Suprapubic skin (tissue), 4 donors: ENCODE data around the gene CDH13. TPM values are rescaled to one million over a fixed set of nuclear protein-coding genes. Genes with fewer than 3 reads are reported as not detected.

Experiments
- DNase-seq, 2 donors: peaks; one replicate each; pipeline ENCODE4 v3.0.0-alpha.2; 2019; ENCODE audit warnings: low spot score in 2 of 2
- H3K27ac ChIP-seq: fragments of 200-600 bp; sonication (generic); one replicate; pipeline ENCODE4 v1.5.1; 2019
- H3K27me3 ChIP-seq: fragments of 200-600 bp; sonication (generic); one replicate; pipeline ENCODE4 v1.5.1; 2019
- H3K36me3 ChIP-seq: fragments of 200-600 bp; sonication (generic); one replicate; pipeline ENCODE4 v1.5.1; 2019
- H3K4me1 ChIP-seq: fragments of 200-600 bp; sonication (generic); one replicate; pipeline ENCODE4 v1.5.1; 2019
- H3K4me3 ChIP-seq: fragments of 200-600 bp; sonication (generic); one replicate; pipeline ENCODE4 v1.5.1; 2019; ENCODE audit warnings: mild to moderate bottlenecking
- H3K9me3 ChIP-seq: fragments of 200-600 bp; sonication (generic); one replicate; pipeline ENCODE4 v1.5.1; 2019
- CTCF ChIP-seq, 2 donors: fragments of 200-600 bp in 1 of 2; fragments of 450-650 bp in 1 of 2; sonication (generic) in 1 of 2; IDR thresholded peaks; one replicate each; pipeline ENCODE4 v1.5.1; 2016 to 2019; ENCODE audit warnings: antibody characterized with exemption in 2 of 2, mild to moderate bottlenecking in 1 of 2, moderate library complexity in 1 of 2
- EP300 ChIP-seq: sonication (generic); formaldehyde crosslinking; IDR thresholded peaks from one replicate; pipeline ENCODE4 v1.6.1; 2017; ENCODE audit warnings: antibody characterized with exemption
- POLR2A ChIP-seq, 2 donors: fragments of 450-650 bp; IDR thresholded peaks; one replicate each; pipeline ENCODE4 v1.6.1; 2017; ENCODE audit warnings: antibody characterized with exemption in 2 of 2, mild to moderate bottlenecking in 2 of 2, moderate library complexity in 2 of 2
- POLR2AphosphoS5 ChIP-seq, 3 donors: sonication (generic); formaldehyde crosslinking; IDR thresholded peaks; one replicate each; pipeline ENCODE4 v1.6.1; 2017; ENCODE audit warnings: antibody characterized with exemption in 3 of 3
- WGBS: methylation state at CpG from one replicate; pipeline ENCODE4 v1.1.5; 2018; 5-methylcytosine and 5-hydroxymethylcytosine counted together
- total RNA-seq, 4 donors: library from RNA; depleted of rRNA; stranded (reverse); fragments of >200 nt; gene quantifications; one replicate each; pipeline ENCODE4 v1.1.0, GENCODE V29; 2016

Gene CDH13
- total RNA-seq, 4 donors from 2014 or later: 90.4 to 176 (median 139) TPM

DNA sequence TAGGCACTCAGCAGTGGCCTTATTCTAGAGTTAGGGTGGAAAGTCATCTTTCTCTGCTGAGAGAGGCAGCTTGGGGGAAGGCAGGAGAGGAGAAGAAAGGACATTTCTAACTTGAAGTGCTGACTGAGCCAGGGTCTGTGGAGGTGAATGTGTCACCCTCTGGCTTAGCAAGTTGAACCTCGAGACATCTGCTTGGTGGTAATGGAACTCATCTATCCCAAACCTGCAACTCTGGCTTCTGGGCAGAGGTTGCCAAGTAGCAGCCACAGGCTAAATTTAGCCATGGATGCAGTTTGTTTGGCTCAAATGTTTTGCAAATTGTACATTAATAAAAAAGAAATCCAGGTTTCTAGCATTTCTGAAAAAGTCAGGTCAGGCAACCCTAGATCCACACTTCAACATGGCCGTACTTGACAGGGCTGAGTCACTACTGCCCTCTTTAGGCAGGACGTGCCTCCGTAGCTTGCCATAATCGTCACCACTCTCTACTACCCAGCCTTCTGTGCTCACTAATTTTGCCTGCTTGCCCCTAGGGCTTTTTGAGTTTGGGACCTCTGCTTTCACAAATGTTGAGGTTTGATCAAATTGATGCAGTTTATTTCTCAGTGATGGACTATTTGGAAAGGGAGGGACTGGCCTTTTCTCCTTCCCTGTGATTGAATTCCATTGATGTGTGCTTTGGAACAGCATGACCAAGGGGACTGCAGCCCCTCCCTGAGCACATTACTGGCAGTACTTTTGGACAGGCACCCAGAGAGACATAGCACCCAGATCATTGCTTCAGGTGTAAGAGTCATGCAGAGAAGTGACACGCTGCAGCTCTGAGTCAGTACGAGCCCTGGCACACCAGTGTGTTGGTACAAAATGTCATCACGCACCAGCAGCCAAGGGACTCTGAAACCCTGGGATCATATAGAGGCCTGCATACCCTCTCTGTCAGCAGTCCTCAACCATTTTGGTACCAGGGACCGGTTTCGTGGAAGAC, 5.2 kb downstream of the CDH13 start:
- Histone ChIP-seq H3K9me3 (no peaks in the 10 kb centered on the region), H3K27ac (peak overlapping the region; percentile 34), H3K4me1 (peaks cover 80% of the 10 kb centered on the region), H3K27me3 (peaks cover 15% of the 10 kb centered on the region), H3K4me3 (no peak overlapping the region), H3K36me3 (no peaks in the 10 kb centered on the region)
- DNase-seq: no peak
- 65% methylated on average over 10 of the region's 10 CpGs for WGBS
- TF ChIP-seq POLR2A (IDR thresholded peaks at IDR 0.05): no peak
- no peak for TF ChIP-seq EP300
- peak in 1 of 2 donors; percentile 32 for TF ChIP-seq CTCF (IDR thresholded peaks at IDR 0.05)
- no peak for TF ChIP-seq POLR2AphosphoS5 (IDR thresholded peaks at IDR 0.05)

DNA sequence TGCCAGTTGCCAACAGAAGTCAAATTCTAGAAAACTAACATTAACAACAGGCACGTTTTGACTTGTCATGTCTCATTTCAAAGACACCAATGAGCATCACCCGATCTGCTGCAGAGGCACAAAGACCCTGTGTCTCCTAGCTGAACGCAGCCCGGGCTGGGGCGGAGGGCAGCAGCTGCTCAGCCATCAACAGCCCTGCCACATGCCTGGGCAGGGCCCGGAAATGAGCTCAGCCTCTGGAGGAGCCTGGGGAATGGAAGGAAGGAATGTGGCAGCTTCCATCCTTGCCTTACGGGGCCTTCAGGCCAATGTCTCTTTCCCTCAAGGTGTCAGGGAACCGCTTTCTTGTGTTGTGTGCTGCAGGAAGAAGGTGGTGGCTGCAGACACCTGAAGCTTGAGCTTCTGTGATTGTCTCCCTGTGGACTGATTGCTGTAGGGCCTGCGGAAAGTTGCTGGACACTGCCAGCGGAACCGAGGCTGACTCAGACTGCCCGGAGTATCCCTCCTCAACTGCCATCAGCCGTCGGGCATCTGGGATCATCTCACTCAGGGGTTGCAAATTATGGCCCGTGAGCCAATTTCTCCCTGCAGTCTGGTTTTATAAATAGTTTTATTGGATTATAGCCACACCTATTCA, 7.3 kb downstream of the CDH13 start:
- H3K27ac ChIP-seq: peak overlapping the region; percentile 46
- peaks cover under 1% of the 10 kb centered on the region for H3K27me3 ChIP-seq
- no peak for DNase-seq
- peaks cover 70% of the 10 kb centered on the region for H3K4me1 ChIP-seq
- no peak overlapping the region for H3K4me3 ChIP-seq
- H3K36me3 ChIP-seq: no peaks in the 10 kb centered on the region
- no peaks in the 10 kb centered on the region for H3K9me3 ChIP-seq
- WGBS: 19% methylated on average over 15 of the region's 15 CpGs
- no peak for TF ChIP-seq EP300
- no peak for TF ChIP-seq POLR2AphosphoS5 (IDR thresholded peaks at IDR 0.05)
- TF ChIP-seq POLR2A (IDR thresholded peaks at IDR 0.05): no peak
- no peak for TF ChIP-seq CTCF (IDR thresholded peaks at IDR 0.05)

- no peaks in the 10 kb centered on the region for H3K36me3 ChIP-seq
- no peak overlapping the region for H3K4me3 ChIP-seq
- DNase-seq: no peak
- H3K27me3 ChIP-seq: no peaks in the 10 kb centered on the region
- H3K9me3 ChIP-seq: no peaks in the 10 kb centered on the region
- H3K27ac ChIP-seq: peak overlapping the region; percentile 46
- WGBS: 65% methylated on average over 2 of the region's 2 CpGs
- H3K4me1 ChIP-seq: peaks cover 60% of the 10 kb centered on the region
- TF ChIP-seq CTCF (IDR thresholded peaks at IDR 0.05) (no peak), POLR2AphosphoS5 (IDR thresholded peaks at IDR 0.05) (no peak)
Measured at GRCh38 chr16:82634955-82635610, 8.3 kb downstream of the CDH13 start.

GRCh38 chr16:82636485-82636884, 9.7 kb downstream of the CDH13 start:
- Histone ChIP-seq H3K27ac (peak overlapping the region; percentile 24), H3K4me3 (no peak overlapping the region), H3K36me3 (no peaks in the 10 kb centered on the region), H3K9me3 (no peaks in the 10 kb centered on the region), H3K4me1 (peaks cover 46% of the 10 kb centered on the region), H3K27me3 (no peaks in the 10 kb centered on the region)
- TF ChIP-seq POLR2A (IDR thresholded peaks at IDR 0.05): no peak
- no peak for TF ChIP-seq POLR2AphosphoS5 (IDR thresholded peaks at IDR 0.05)
- TF ChIP-seq CTCF (IDR thresholded peaks at IDR 0.05): no peak
- no peak for TF ChIP-seq EP300
- DNase-seq: no peak
- WGBS: 43% methylated on average over 3 of the region's 3 CpGs

DNA sequence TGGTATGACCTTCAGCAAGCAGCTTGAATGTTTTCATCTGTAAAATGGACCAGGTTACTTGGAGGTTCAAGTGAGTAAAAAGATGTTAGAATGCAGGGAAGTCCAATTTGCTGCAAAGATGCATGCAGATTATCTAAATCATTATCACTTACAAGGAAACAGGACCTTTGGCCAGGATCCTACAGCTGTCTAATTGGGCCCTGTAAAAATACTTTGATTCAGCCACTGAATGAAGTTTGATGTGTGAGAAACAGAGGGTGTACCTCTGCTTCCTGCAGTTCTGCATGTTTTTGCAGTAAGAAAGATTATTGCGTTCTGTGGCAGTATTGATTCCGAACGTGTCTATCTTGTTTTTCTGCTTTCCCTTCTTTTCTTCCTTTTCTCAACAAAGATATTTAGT, 10.2 kb downstream of the CDH13 start:
- H3K4me1 ChIP-seq: peaks cover 43% of the 10 kb centered on the region
- H3K4me3 ChIP-seq: no peak overlapping the region
- 53% methylated on average over 3 of the region's 3 CpGs for WGBS
- H3K36me3 ChIP-seq: no peaks in the 10 kb centered on the region
- no peak for TF ChIP-seq POLR2A (IDR thresholded peaks at IDR 0.05)
- no peak for TF ChIP-seq EP300
- TF ChIP-seq CTCF (IDR thresholded peaks at IDR 0.05): no peak
- no peak overlapping the region for H3K27ac ChIP-seq
- no peak for DNase-seq
- no peaks in the 10 kb centered on the region for H3K9me3 ChIP-seq
- no peaks in the 10 kb centered on the region for H3K27me3 ChIP-seq
